ENCODE measurements around the gene PHLPP2. TPM values are rescaled to one million over a fixed set of nuclear protein-coding genes. Genes with fewer than 3 reads are reported as not detected.
"Not testable (repeated sequence)": the region's sequence is repeated elsewhere in the genome, so short reads cannot be mapped to it uniquely, and the experiment has no call there.

Gene PHLPP2
- total RNA-seq, 6 experiments from 2014 or later, result 2.3 to 9.8 (median 5.6) TPM

DNA sequence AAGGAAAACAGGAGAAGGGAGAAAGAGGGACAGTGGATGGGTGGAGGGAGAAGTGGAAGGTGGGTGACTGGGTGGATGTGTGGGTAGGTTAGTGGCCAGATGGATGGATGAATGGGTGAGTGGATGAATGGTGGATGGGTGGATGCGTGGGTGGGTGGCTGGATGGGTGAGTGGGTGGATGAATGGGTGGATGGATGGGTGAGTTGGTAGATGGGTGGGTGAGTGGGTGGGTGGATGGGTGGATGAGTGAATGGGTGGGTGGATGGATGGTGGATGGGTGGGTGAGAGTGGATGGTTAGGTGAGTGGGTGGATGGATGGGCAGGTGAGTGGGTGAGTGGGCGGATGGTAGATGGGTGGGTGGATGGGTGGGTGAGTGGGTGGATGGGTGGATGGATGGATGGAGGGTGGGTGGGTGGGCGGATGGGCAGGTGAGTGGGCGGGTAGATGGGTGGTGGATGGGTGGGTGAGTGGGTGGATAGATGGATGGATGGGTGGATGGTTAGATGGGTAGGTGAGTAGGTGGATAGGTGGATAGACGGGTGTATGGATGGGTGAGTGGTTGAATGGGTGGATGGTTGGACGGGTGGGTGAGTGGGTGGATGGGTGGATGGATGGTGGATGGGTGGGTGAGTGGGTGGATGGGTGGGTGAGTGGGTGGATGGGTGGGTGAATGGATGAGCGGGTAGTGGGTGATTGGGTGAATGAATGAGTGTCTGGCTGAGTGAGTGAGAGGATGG lies 99.2 kb downstream of the PHLPP2 start:
- Histone ChIP-seq H3K9me3 (no peaks in the 10 kb centered on the region), H3K27me3 (no peaks in the 10 kb centered on the region), H3K4me3 (peak overlapping the region in 2 of 3 donors; percentile 74 to 85), H3K4me1 (peaks cover 0 to 16% (median 0%) of the 10 kb centered on the region in 4 donors), H3K27ac (no peak overlapping the region), H3K36me3 (no peaks in the 10 kb centered on the region)
- ATAC-seq (no peak), DNase-seq (no peak)
- 91% methylated on average over 7 of the region's 7 CpGs for WGBS (ENCODE audit: insufficient coverage, low coverage, low lambda C conversion rate, missing lambda C conversion rate)
- intact Hi-C loops (cut with DNase I), result no loop called here
- TF ChIP-seq CTCF (IDR thresholded peaks at IDR 0.05) (no peak), POLR2A (IDR thresholded peaks at IDR 0.05) (no peak)

DNA sequence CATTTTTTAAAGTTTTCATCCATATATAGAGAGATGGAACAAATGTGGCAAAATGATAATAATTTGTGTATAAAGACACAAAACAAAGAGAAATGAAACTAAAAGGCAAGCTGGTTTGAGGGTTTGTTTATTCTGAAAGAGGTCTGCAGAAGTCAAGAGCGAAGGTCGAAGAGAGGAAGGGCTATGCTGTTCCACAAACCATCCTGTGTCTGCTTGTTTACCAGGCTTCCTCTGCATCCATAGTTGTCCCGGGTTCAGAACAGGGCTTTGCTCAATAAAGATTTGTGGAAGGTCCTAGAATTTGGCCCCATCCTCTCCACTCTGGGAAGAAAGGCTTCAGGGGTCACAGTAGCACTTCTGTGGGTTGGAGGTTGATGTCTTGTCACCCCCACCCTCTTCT lies 100.9 kb downstream of the PHLPP2 start:
- no peaks in the 10 kb centered on the region for H3K27me3 ChIP-seq
- peak; percentile 74 to 82 (median 76) for ATAC-seq
- no peaks in the 10 kb centered on the region for H3K36me3 ChIP-seq
- H3K4me3 ChIP-seq, result no peak overlapping the region
- H3K4me1 ChIP-seq, result peaks cover 0 to 16% (median 0%) of the 10 kb centered on the region in 4 donors
- no peak for DNase-seq
- peak overlapping the region in 2 of 3 donors; percentile 54 to 58 for H3K27ac ChIP-seq
- intact Hi-C loops (cut with DNase I), result no loop called here
- TF ChIP-seq POLR2A (IDR thresholded peaks at IDR 0.05) (no peak), CTCF (IDR thresholded peaks at IDR 0.05) (no peak)
- H3K9me3 ChIP-seq, result no peaks in the 10 kb centered on the region
- WGBS (ENCODE audit: insufficient coverage, low coverage, low lambda C conversion rate, missing lambda C conversion rate), result 14% methylated on average over 3 of the region's 3 CpGs

DNA sequence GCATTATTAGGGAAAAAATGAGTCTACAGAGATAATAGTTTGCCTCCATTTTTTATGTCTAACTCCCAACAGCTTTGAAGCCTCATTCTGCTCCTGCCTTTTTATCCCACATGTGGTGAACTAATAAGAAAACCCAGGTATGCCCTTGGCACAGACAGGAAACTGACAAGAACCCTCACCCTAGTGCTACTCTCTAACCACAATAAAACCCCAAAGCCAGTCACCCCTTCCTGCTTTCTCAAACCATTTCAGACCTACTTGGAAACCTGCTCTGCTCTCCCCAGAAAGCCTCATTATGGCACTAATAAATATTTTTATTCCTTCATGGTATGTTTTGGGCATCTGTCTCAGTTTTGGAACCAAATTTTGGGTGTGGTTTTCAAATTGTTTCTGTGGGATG lies 102.4 kb downstream of the PHLPP2 start:
- intact Hi-C loops (cut with DNase I), result no loop called here
- no peaks in the 10 kb centered on the region for H3K27me3 ChIP-seq
- no peak for DNase-seq
- H3K4me1 ChIP-seq, result peaks cover 0 to 16% (median 0%) of the 10 kb centered on the region in 4 donors
- TF ChIP-seq CTCF (IDR thresholded peaks at IDR 0.05) (no peak), POLR2A (IDR thresholded peaks at IDR 0.05) (no peak)
- H3K9me3 ChIP-seq, result no peaks in the 10 kb centered on the region
- H3K4me3 ChIP-seq, result no peak overlapping the region
- ATAC-seq, result no peak
- H3K27ac ChIP-seq, result no peak overlapping the region
- H3K36me3 ChIP-seq, result no peaks in the 10 kb centered on the region

DNA sequence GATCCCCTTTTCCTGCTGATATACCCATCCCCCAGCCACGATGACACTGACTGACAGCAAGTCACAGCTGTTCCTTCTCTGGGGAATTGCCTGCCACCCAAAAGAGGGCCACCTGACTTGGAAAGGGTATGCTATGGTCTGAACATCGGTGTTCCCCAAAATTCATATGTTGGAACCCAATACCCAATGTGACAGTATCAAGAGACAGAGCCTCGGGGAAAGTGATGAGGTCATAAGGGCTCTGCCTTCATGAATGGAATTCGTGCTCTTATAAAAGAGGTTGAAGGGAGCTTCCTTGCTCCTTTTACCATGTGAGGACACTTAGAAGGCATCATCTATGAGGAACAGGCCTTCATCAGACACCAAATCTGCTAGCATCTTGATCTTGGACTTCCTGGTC lies 106.1 kb downstream of the PHLPP2 start:
- H3K4me1 ChIP-seq, result peaks cover 0 to 7% (median 0%) of the 10 kb centered on the region in 4 donors
- no peaks in the 10 kb centered on the region for H3K36me3 ChIP-seq
- H3K27ac ChIP-seq, result no peak overlapping the region
- no peaks in the 10 kb centered on the region for H3K9me3 ChIP-seq
- intact Hi-C loops (cut with DNase I), result loop anchor here in 1 of 2 donors (10.0 kb wide), 1 partner anchor 204 kb away; no protein-coding TSS in a partner anchor
- ATAC-seq, result no peak
- H3K4me3 ChIP-seq, result no peak overlapping the region
- DNase-seq, result no peak
- WGBS (ENCODE audit: insufficient coverage, low coverage, low lambda C conversion rate, missing lambda C conversion rate), result 48% methylated on average over 3 of the region's 4 CpGs
- no peak for TF ChIP-seq CTCF (IDR thresholded peaks at IDR 0.05)
- TF ChIP-seq POLR2A (IDR thresholded peaks at IDR 0.05), result no peak
- no peaks in the 10 kb centered on the region for H3K27me3 ChIP-seq

- not testable (repeated sequence) for ATAC-seq, H3K27me3 ChIP-seq, H3K4me3 ChIP-seq, H3K27ac ChIP-seq, H3K4me1 ChIP-seq, DNase-seq, H3K36me3 ChIP-seq, H3K9me3 ChIP-seq
- intact Hi-C loops (cut with DNase I), result loop anchor here in 1 of 2 donors (10.0 kb wide), 1 partner anchor 200 kb away; no protein-coding TSS in a partner anchor
- 89% methylated on average over 7 of the region's 8 CpGs for WGBS (ENCODE audit: insufficient coverage, low coverage, low lambda C conversion rate, missing lambda C conversion rate)
These were observed 109.5 kb downstream of the PHLPP2 start for GRCh38 chr16:71614956-71615355.
